Endothelial cell (in vitro differentiated cells): ENCODE measurements around the gene TMEM74B. TPM values are rescaled to one million over a fixed set of nuclear protein-coding genes. Genes with fewer than 3 reads are reported as not detected.
A peak's percentile ranks its signal among the peaks of the same experiment; 100 is the strongest.
"Not testable (repeated sequence)": the region's sequence is repeated elsewhere in the genome, so short reads cannot be mapped to it uniquely, and the experiment has no call there.

Experiments used
- DNase-seq: peaks from one replicate; pipeline ENCODE4 v3.0.0; 2021; ENCODE audit warnings: low spot score
- H3K27ac Mint-ChIP-seq: one replicate; pipeline ENCODE4 v1.8.0; 2021; ENCODE audit warnings: mixed read lengths, inconsistent platforms; ENCODE audit not compliant: unreplicated experiment
- H3K27me3 Mint-ChIP-seq: one replicate; pipeline ENCODE4 v1.8.0; 2021; ENCODE audit warnings: mild to moderate bottlenecking, moderate library complexity, mixed read lengths, inconsistent platforms; ENCODE audit not compliant: unreplicated experiment
- H3K36me3 Mint-ChIP-seq: one replicate; pipeline ENCODE4 v1.8.0; 2021; ENCODE audit warnings: mild to moderate bottlenecking, low read depth, mixed read lengths, inconsistent platforms; ENCODE audit not compliant: unreplicated experiment
- H3K4me1 Mint-ChIP-seq: one replicate; pipeline ENCODE4 v1.8.0; 2021; ENCODE audit warnings: mild to moderate bottlenecking, mixed read lengths, inconsistent platforms; ENCODE audit not compliant: unreplicated experiment
- H3K4me3 Mint-ChIP-seq: one replicate; pipeline ENCODE4 v1.8.0; 2021; ENCODE audit warnings: mild to moderate bottlenecking, mixed read lengths, inconsistent platforms; ENCODE audit not compliant: unreplicated experiment
- H3K9me3 Mint-ChIP-seq: one replicate; pipeline ENCODE4 v1.8.0; 2021; ENCODE audit warnings: mixed read lengths, inconsistent platforms; ENCODE audit not compliant: unreplicated experiment
- CTCF ChIP-seq: fragments of 200-600 bp; sonication (generic); IDR thresholded peaks from one replicate; pipeline ENCODE4 v1.5.0; 2021; ENCODE audit warnings: antibody characterized with exemption; ENCODE audit not compliant: unreplicated experiment
- total RNA-seq: library from RNA; stranded (reverse); fragmentation: NEBNext Ultra II Directional; extraction: Animal tissue kit (Norgen Biotek cat#: 25700); gene quantifications from one replicate; pipeline ENCODE4 v1.2.1, GENCODE V29; 2021; ENCODE audit not compliant: unreplicated experiment

Gene TMEM74B
- total RNA-seq, 1 donor from 2014 or later: 35.4 TPM

- Mint-ChIP-seq H3K36me3 (peaks cover 26% of the 10 kb centered on the region), H3K4me1 (peaks cover 24% of the 10 kb centered on the region), H3K9me3 (no peaks in the 10 kb centered on the region), H3K27ac (no peak overlapping the region), H3K4me3 (no peak overlapping the region), H3K27me3 (peaks cover 1% of the 10 kb centered on the region)
- no peak for TF ChIP-seq CTCF
- DNase-seq: no peak
Measured at GRCh38 chr20:1150968-1151367, 33.8 kb downstream of the TMEM74B start.

GRCh38 chr20:1150218-1150617 is 34.6 kb downstream of the TMEM74B start:
- no peak for DNase-seq
- Mint-ChIP-seq H3K36me3 (peaks cover 26% of the 10 kb centered on the region), H3K4me3 (no peak overlapping the region), H3K27ac (no peak overlapping the region), H3K4me1 (peaks cover 19% of the 10 kb centered on the region), H3K9me3 (no peaks in the 10 kb centered on the region), H3K27me3 (no peaks in the 10 kb centered on the region)
- TF ChIP-seq CTCF: no peak

GRCh38 chr20:1149812-1150211 is 35.0 kb downstream of the TMEM74B start:
- not testable (repeated sequence) for DNase-seq, H3K27ac Mint-ChIP-seq, H3K9me3 Mint-ChIP-seq, H3K27me3 Mint-ChIP-seq, H3K4me3 Mint-ChIP-seq
- Mint-ChIP-seq H3K4me1 (peaks cover 15% of the 10 kb centered on the region), H3K36me3 (peaks cover 23% of the 10 kb centered on the region)

GRCh38 chr20:1146957-1147356 is 37.8 kb downstream of the TMEM74B start:
- no peak overlapping the region for H3K27ac Mint-ChIP-seq
- TF ChIP-seq CTCF: no peak
- H3K9me3 Mint-ChIP-seq: no peaks in the 10 kb centered on the region
- no peaks in the 10 kb centered on the region for H3K27me3 Mint-ChIP-seq
- H3K36me3 Mint-ChIP-seq: peaks cover 22% of the 10 kb centered on the region
- no peaks in the 10 kb centered on the region for H3K4me1 Mint-ChIP-seq
- H3K4me3 Mint-ChIP-seq: no peak overlapping the region
- DNase-seq: no peak

GRCh38 chr20:1144401-1145172 is 40.2 kb downstream of the TMEM74B start:
- no peak for DNase-seq
- Mint-ChIP-seq H3K4me1 (no peaks in the 10 kb centered on the region), H3K4me3 (no peak overlapping the region), H3K9me3 (no peaks in the 10 kb centered on the region), H3K27ac (peak overlapping the region; percentile 31), H3K27me3 (no peaks in the 10 kb centered on the region), H3K36me3 (peaks cover 33% of the 10 kb centered on the region)
- TF ChIP-seq CTCF: no peak
